ENCODE measurements around the gene FAM76A.
"Not testable (repeated sequence)": the region's sequence is repeated elsewhere in the genome, so short reads cannot be mapped to it uniquely, and the experiment has no call there.

DNA sequence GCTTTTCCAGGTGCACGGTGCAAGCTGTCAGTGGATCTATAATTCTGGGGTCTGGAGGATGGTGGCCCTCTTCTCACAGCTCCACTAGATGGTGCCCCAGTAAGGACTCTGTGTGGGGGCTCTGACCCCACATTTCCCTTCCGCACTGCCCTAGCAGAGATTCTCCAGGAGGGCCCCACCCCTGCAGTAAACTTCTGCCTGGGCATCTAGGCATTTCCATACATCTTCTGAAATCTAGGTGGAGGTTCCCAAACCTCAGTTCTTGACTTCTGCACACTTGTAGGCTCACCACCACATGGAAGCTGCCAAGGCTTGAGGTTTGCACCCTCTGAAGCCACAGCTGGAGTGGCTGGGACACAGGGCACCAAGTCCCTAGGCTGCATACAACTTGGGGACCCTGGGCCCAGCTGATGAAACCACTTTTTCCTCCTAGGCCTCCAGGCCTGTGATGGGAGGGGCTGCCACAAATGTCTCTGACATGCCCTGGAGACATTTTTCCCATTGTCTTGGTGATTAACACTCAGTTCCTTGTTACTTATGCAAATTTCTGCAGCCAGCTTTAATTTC is 45.5 kb upstream of the FAM76A start:
- TF ChIP-seq, protein P1, sequence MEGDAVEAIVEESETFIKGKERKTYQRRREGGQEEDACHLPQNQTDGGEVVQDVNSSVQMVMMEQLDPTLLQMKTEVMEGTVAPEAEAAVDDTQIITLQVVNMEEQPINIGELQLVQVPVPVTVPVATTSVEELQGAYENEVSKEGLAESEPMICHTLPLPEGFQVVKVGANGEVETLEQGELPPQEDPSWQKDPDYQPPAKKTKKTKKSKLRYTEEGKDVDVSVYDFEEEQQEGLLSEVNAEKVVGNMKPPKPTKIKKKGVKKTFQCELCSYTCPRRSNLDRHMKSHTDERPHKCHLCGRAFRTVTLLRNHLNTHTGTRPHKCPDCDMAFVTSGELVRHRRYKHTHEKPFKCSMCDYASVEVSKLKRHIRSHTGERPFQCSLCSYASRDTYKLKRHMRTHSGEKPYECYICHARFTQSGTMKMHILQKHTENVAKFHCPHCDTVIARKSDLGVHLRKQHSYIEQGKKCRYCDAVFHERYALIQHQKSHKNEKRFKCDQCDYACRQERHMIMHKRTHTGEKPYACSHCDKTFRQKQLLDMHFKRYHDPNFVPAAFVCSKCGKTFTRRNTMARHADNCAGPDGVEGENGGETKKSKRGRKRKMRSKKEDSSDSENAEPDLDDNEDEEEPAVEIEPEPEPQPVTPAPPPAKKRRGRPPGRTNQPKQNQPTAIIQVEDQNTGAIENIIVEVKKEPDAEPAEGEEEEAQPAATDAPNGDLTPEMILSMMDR (IDR thresholded peaks at IDR 0.05), result not testable (repeated sequence)
- not testable (repeated sequence) for TF ChIP-seq POLR2A (IDR thresholded peaks at IDR 0.05)

Measured in prostate gland (tissue), 2 donors.